CD4-positive, alpha-beta T cell treated with Interleukin-10 for 1 hour (primary cell): Measurements from ENCODE around the gene CABP4.
"Not testable (repeated sequence)": the region's sequence is repeated elsewhere in the genome, so short reads cannot be mapped to it uniquely, and the experiment has no call there.

Experiments
- DNase-seq: peaks from one replicate; pipeline ENCODE4 v3.0.0-alpha.2; 2020

The CABP4 gene

GRCh38 chr11:67419325-67420049, 35.7 kb upstream of the CABP4 start:
- DNase-seq: no peak

DNA sequence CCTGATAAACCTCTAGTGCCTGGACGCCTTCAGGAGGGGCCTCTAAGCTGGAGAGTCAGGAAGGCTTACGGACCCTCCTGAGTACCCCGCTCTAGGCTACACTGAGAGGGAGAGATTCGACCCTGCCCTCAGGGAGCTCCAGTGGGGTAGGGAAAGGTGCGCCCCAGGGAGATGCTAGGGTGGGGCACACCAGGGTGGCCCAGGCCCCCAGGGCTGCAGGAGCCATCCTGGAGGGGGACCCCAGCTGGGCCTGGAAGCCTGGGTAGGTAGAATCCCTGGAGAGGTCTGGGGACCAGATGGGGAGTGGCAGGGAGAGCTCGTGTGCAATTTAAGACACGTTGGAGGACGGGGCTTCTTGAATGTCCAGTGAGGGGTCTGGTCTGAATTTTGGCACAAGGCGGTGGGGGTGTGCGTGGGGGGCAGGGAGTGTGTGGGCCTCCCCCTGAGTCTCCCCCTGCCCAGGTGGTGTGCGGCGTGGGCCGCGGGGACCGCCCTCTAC, 35.0 kb upstream of the CABP4 start:
- DNase-seq: no peak

DNA sequence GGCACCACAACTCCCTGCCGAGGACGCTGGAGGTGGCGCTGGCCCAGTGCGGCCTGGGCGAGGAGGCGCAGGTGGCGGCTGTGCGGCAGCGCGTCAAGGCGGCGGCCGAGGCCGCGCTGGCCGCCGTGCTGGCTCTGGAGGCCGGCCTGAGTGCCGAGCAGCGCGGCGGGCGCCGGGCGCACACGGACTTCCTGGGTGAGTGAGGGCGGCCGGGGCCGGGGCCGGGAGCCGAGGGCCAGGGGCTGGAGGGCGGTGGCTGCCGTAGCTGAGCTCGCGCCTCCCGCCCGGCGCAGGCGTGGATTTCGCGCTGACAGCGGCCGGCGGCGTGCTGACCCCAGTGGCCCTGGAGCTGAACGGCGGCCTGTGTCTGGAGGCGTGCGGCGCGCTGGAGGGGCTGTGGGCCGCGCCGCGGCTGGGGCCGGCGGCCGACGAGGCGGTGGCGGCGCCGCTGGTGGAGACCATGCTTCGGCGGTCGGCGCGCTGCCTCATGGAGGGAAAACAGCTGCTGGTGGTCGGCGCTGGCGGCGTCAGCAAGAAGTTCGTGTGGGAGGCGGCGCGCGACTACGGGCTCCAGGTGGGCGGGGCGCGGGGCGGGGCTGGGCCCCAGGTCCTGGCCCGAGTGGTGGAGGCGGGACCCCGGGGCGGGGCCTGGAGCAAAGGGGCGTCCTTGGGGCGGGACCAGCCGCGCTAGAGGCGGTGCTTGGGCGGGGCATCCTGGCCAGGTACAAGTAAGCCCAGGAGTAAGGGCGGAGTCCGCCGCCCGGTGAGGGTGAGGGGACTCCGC, 34.3 kb upstream of the CABP4 start:
- DNase-seq: peak; percentile 98

DNA sequence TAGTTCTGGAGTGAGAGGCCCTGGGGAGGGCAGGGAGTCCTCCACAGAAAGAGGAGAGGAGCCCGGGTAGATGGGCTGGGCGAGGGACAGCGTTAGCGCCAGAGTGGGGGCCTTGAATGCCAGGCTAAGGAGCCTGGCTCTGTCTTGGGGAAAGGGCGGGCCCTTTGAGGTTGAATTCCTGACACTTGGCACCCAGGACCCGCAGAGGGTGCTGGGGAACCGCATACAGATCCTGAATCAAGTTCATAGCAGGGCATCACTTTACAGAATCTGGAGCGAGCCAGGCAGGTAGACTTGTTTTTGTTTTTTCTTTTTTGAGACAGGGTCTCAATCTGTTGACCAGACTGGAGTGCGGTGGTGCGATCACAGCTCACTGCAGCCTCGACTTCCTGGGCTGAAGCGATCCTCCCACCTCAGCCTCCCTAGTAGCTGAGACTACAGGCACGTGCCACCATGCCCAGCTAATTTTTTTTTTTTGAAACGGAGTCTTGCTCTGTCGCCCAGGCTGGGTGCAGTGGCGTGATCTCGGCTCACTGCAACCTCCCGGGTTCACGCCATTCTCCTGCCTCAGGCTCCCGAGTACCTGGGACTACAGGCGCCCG, 33.6 kb upstream of the CABP4 start:
- no peak for DNase-seq

GRCh38 chr11:67422891-67423290, 32.3 kb upstream of the CABP4 start:
- DNase-seq: no peak

- no peak for DNase-seq
These were observed 31.7 kb upstream of the CABP4 start for GRCh38 chr11:67423466-67423865.

DNA sequence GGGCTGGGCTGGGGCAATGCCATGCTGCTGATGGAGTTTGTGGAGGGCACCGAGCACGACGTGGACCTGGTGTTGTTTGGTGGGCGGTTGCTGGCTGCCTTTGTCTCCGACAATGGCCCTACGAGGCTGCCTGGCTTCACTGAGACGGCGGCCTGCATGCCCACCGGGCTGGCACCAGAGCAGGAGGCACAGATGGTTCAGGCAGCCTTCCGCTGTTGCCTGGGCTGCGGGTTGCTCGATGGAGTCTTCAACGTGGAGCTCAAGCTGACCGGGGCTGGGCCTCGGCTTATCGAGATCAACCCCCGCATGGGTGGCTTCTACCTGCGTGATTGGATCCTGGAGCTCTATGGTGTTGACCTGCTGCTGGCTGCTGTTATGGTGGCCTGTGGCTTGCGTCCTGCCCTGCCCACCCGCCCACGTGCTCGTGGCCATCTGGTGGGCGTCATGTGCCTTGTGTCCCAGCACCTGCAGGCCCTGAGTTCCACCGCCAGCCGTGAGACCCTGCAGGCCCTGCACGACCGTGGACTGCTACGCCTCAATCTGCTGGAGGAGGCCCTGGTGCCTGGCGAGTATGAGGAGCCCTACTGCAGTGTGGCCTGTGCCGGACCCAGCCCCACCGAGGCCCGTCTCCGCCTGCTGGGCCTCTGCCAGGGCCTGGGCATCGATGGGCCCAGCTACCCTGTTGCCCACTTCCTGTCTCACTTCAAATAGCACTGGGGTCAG, 31.1 kb upstream of the CABP4 start:
- no peak for DNase-seq

DNA sequence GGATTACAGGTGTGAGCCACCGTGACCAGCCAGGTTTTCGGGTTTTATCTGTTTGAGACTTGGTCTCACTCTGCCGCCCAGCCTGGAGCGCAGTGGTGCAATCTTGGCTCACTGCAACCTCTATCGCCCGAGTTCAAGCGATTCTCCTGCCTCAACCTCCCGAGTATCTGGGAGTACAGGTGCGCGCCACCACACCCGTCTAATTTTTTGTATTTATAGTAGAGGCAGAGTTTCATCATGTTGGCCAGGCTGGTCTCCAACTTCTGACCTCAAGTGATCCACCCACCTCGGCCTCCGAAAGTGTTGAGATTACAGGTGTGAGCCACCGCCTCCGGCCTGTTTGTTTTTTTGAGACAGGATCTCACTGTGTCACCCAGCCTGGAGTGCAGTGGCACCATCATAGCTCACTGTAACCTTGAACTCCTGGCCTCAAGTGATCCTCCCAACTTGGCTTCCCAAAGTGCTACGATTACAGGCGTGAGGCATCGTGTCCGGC, 27.7 kb upstream of the CABP4 start:
- DNase-seq: not testable (repeated sequence)

DNA sequence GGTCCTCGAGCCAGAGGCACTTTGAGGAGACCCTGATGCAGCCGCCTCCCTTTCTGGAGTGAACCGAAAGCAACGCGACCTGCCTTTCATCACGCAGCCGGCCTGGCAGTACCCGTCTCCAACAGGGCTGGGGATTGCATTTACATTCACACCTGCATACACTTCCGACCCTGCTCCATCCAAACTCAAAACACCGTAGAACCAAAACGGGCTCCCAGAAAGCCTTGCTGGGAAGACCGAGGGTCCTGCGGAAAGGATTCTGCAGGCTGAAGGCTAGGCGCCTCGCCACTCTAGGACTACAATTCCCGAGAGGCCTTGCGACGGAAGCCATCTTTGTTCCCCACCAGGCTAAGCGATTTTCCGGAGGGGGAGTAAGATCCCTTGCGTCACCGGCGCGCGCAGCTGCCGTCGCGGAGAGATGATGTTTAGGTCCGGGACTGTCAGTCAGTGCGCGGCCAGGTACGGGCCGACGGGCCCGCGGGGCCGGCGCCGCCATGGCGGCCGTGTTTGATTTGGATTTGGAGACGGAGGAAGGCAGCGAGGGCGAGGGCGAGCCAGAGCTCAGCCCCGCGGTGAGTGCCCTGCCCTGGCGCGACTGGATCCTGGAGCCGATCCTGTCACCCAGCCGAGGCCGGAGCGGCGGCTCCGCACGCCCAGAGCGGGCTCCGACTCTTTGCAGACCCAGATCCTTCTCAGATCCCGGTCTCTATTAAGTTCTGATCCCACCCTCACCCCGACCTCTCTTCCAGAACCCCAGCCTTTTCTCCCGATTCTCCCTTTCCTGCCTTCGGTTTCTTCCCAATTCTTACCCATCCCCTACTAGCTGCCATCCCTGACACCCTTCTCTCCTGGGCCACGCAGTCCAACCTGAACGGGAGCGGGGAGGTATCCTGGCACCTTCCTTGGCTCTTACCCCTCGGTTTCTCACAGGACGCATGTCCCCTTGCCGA, 26.8 kb upstream of the CABP4 start, which contains the start of gene RPS6KB2:
Gene RPS6KB2, plus strand, starts transcription at position 443 of the 950 bp plus-strand sequence. Its CDS starts 52 bp downstream, at position 495.
- DNase-seq: peak; percentile 99

DNA sequence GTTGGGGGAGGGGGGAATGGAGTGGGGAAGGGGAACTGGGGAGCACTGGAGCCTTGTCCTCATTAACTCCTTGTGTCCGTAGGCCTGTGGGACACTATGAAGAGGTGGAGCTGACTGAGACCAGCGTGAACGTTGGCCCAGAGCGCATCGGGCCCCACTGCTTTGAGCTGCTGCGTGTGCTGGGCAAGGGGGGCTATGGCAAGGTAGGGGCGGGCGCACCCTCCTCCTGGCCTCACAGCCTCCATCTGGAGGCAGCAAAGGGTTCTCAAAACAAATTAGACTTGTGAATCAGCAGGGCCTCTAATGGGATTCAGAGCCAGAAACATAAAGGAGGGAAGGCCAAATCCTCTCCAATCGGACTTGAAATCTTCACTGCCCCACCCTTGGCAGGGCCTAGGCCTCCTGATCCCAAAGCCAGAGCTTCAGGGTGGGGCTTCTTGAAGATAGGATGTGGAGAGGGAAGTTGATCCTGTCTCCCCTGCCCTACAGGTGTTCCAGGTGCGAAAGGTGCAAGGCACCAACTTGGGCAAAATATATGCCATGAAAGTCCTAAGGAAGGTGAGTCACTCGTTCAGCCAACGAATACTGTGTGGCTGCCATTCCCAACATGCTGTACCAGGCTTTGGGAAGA, 26.0 kb upstream of the CABP4 start:
- no peak for DNase-seq

DNA sequence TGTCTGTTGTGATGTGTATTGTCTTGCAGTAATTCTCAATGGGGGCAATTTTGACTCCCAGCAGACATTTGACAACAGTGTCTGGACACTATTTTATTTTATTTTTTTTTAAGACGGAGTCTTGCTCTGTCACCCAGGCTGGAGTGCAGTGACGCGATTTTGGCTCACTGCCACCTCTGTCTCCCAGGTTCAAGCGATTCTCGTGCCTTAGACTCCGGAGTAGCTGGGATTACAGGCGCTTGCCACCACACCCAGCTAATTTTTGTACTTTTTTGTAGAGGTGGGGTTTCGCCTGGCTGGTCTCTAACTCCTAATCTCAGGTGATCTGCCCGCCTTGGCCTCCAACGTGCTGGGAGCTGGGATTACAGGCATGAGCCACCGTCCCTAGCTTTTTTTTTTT, 25.4 kb upstream of the CABP4 start:
- DNase-seq: no peak

GRCh38 chr11:67431346-67432249, 23.6 kb upstream of the CABP4 start:
- no peak for DNase-seq

DNA sequence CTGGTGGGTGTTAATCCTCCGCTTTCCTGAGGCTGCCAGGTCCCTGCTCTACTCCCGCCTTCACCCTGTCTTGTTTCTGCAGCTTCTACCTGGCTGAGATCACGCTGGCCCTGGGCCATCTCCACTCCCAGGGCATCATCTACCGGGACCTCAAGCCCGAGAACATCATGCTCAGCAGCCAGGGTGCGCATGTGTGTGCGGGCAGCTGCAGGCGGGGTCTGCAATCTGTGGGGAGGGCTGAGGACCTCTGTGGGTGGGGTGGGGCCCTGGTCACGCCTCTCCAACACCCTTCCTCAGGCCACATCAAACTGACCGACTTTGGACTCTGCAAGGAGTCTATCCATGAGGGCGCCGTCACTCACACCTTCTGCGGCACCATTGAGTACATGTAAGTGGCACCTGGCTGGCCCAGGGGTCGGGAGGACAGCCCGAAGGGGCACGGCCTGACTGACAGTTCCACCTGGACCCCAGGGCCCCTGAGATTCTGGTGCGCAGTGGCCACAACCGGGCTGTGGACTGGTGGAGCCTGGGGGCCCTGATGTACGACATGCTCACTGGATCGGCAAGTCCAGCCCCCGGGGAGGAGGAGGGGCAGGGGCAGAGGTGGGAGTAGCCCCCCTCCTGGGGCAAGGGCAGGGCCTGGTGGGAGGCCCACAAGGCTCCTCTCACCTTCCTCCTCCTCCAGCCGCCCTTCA, 22.4 kb upstream of the CABP4 start:
- DNase-seq: no peak

- DNase-seq: no peak
These were observed 21.4 kb upstream of the CABP4 start for GRCh38 chr11:67433536-67434394.

DNA sequence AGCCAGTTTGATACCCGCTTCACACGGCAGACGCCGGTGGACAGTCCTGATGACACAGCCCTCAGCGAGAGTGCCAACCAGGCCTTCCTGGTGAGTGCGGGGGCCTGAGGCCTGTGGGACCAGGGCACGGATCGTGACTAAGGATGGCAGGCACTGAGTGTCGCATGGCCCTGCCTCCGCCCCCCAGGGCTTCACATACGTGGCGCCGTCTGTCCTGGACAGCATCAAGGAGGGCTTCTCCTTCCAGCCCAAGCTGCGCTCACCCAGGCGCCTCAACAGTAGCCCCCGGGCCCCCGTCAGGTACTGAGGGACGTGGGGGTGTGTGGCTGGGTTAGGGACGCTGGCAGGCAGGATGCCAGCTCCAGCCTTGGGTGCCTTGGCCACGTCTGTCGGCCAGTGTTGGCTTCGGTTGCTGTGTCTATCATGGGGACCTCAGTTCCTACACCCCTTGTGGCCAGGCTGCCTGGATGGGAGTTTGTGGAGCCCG, 20.7 kb upstream of the CABP4 start:
- no peak for DNase-seq

DNA sequence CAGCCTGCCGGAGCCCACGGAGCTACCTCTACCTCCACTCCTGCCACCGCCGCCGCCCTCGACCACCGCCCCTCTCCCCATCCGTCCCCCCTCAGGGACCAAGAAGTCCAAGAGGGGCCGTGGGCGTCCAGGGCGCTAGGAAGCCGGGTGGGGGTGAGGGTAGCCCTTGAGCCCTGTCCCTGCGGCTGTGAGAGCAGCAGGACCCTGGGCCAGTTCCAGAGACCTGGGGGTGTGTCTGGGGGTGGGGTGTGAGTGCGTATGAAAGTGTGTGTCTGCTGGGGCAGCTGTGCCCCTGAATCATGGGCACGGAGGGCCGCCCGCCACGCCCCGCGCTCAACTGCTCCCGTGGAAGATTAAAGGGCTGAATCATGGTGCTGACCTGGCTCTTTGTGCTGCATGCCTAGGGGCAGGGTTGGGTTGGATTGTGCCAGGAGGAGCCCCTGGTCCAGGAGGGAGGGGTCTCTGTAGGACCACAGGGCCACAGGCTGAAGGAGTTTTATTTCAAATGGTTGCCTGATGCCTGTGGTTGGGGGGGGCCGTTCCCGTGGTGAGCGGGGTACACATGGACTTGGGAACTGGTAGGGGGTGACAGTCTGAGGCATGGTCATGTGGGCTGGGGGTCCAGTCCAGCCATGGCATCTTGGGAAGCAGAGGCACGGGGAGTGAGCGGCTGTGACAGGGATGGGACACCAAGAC, 20.0 kb upstream of the CABP4 start:
- no peak for DNase-seq

DNA sequence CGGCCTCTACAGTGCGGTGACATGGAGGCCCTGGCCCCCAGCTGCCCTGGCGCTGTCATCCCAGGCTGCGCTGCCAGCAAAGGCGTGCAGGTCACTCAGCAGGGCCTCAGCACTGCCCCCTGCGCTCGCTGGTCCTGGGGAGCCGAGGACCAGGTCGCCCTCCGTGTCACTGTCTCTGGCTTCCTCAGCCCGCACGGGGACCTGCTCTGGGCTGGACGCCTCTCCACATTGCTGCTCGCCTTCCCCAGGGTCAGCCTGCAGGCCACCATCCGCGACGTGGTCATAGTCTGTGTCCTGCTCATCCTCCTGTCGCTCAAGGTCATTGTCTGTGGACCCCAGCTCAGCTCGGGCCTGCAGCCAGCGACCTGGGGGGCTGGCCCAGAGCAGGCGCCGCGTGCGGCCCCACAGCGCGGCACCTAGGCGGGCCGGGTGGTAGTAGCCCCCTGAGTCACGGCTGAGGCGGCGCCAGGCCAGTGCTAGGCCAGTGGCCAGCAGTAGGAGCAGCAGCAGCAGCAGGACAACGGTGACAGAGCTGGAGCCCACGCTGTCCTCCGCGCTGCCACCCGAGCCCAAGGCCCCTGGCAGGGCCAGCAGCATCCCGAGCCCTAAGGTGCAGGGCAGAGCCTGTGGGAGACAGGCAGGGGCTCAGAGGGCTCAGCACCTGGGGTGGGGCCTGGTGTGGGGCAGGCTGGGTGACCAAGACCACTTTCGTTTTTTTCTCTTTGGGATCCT, 19.3 kb upstream of the CABP4 start:
- DNase-seq: no peak
